Measurements from ENCODE around the gene SLAMF7.

Gene SLAMF7

GRCh38 chr1:160797271-160797709 is 58.2 kb downstream of the SLAMF7 start:
- H3K27ac ChIP-seq: no peak overlapping the region
- TF ChIP-seq CTCF (conservative IDR thresholded peaks at IDR 0.05): no peak

GRCh38 chr1:160797861-160798273 is 58.8 kb downstream of the SLAMF7 start:
- no peak for TF ChIP-seq CTCF (conservative IDR thresholded peaks at IDR 0.05)
- no peak overlapping the region for H3K27ac ChIP-seq

- H3K27ac ChIP-seq: no peak overlapping the region
- TF ChIP-seq CTCF (conservative IDR thresholded peaks at IDR 0.05): no peak
Measured at GRCh38 chr1:160798439-160798838, 59.4 kb downstream of the SLAMF7 start.

GRCh38 chr1:160799641-160800040 is 60.6 kb downstream of the SLAMF7 start:
- TF ChIP-seq CTCF (conservative IDR thresholded peaks at IDR 0.05): no peak
- no peak overlapping the region for H3K27ac ChIP-seq

GRCh38 chr1:160800142-160800541 is 61.1 kb downstream of the SLAMF7 start:
- H3K27ac ChIP-seq: no peak overlapping the region
- no peak for TF ChIP-seq CTCF (conservative IDR thresholded peaks at IDR 0.05)

GRCh38 chr1:160800645-160801408 is 61.8 kb downstream of the SLAMF7 start:
- no peak for TF ChIP-seq CTCF (conservative IDR thresholded peaks at IDR 0.05)
- H3K27ac ChIP-seq: no peak overlapping the region

GRCh38 chr1:160801836-160802580 is 63.0 kb downstream of the SLAMF7 start:
- no peak overlapping the region for H3K27ac ChIP-seq
- TF ChIP-seq CTCF (conservative IDR thresholded peaks at IDR 0.05): no peak

Data from VCaP (cell line).